GM23338 (cell line): Measurements from ENCODE around the gene ST8SIA6. TPM values are rescaled to one million over a fixed set of nuclear protein-coding genes. Genes with fewer than 3 reads are reported as not detected.

Experiments
- ATAC-seq: fragments of 200-7000 bp; cut with Tn5 transposase; 3 replicates; pipeline ENCODE4 v1.9.1; 2020
- DNase-seq: peaks from one replicate; pipeline ENCODE4 v3.0.0-alpha.2; 2015; ENCODE audit warnings: low spot score
- H2AFZ ChIP-seq: fragments of 200-600 bp; sonication (generic); 2 replicates; pipeline ENCODE4 v1.8.0; 2016; ENCODE audit warnings: antibody characterized with exemption, mild to moderate bottlenecking, moderate library complexity
- H3F3A ChIP-seq: fragments of 200-600 bp; sonication (generic); replicated peaks from 2 replicates; pipeline ENCODE4 v1.8.0; 2017; ENCODE audit warnings: antibody characterized with exemption, mixed run types, low read depth
- H3K27ac ChIP-seq: fragments of 200-600 bp; sonication (generic); 2 replicates; pipeline ENCODE4 v1.6.1; 2016; ENCODE audit warnings: low read depth
- H3K27me3 ChIP-seq: fragments of 200-600 bp; sonication (generic); 2 replicates; pipeline ENCODE4 v1.8.0; 2016; ENCODE audit warnings: mild to moderate bottlenecking, mixed run types, moderate library complexity; ENCODE audit not compliant: insufficient read depth
- H3K36me3 ChIP-seq: fragments of 200-600 bp; sonication (generic); 2 replicates; pipeline ENCODE4 v1.8.0; 2016; ENCODE audit warnings: mild to moderate bottlenecking; ENCODE audit not compliant: insufficient read depth
- H3K4me1 ChIP-seq: fragments of 200-600 bp; sonication (generic); 2 replicates; pipeline ENCODE4 v1.8.0; 2016; ENCODE audit warnings: mild to moderate bottlenecking, moderate library complexity; ENCODE audit not compliant: insufficient read depth
- H3K4me2 ChIP-seq: fragments of 200-600 bp; sonication (generic); 2 replicates; pipeline ENCODE4 v1.7.1; 2017; ENCODE audit warnings: mixed run types
- H3K4me3 ChIP-seq: fragments of 200-600 bp; sonication (generic); 2 replicates; pipeline ENCODE4 v1.6.1; 2016; ENCODE audit warnings: mixed run types
- H3K79me2 ChIP-seq: fragments of 200-600 bp; sonication (generic); replicated peaks from 2 replicates; pipeline ENCODE4 v1.8.0; 2017; ENCODE audit warnings: mild to moderate bottlenecking; ENCODE audit not compliant: insufficient read depth
- H3K9me2 ChIP-seq: fragments of 200-600 bp; sonication (generic); 2 replicates; pipeline ENCODE4 v1.8.0; 2017; ENCODE audit not compliant: insufficient read depth
- H4K20me1 ChIP-seq: fragments of 200-600 bp; sonication (generic); replicated peaks from 2 replicates; pipeline ENCODE4 v1.8.0; 2017; ENCODE audit warnings: mild to moderate bottlenecking; ENCODE audit not compliant: insufficient read depth
- H3K27ac Mint-ChIP-seq: 2 replicates; pipeline ENCODE4 v1.8.0; 2020; ENCODE audit warnings: inconsistent platforms, mild to moderate bottlenecking, moderate library complexity, mixed read lengths
- H3K27me3 Mint-ChIP-seq: 3 replicates; pipeline ENCODE4 v1.8.0; 2022; ENCODE audit warnings: low read depth, mild to moderate bottlenecking, moderate library complexity, mixed read lengths, inconsistent platforms; ENCODE audit not compliant: insufficient read depth, poor library complexity
- H3K36me3 Mint-ChIP-seq: 3 replicates; pipeline ENCODE4 v1.8.0; 2021; ENCODE audit warnings: low read depth, mild to moderate bottlenecking, inconsistent platforms, moderate library complexity, mixed read lengths
- H3K4me1 Mint-ChIP-seq: 3 replicates; pipeline ENCODE4 v1.8.0; 2020; ENCODE audit warnings: mild to moderate bottlenecking, inconsistent platforms, mixed read lengths
- H3K4me3 Mint-ChIP-seq: 3 replicates; pipeline ENCODE4 v1.8.0; 2021; ENCODE audit warnings: moderate library complexity, mild to moderate bottlenecking, inconsistent platforms, mixed read lengths
- H3K9me3 Mint-ChIP-seq: 3 replicates; pipeline ENCODE4 v1.8.0; 2020; ENCODE audit warnings: moderate library complexity, mild to moderate bottlenecking, inconsistent platforms, mixed read lengths
- CREB1 ChIP-seq: fragments of 250-450 bp; sonication (Bioruptor Pico); IDR thresholded peaks from 2 replicates; pipeline ENCODE4 v1.5.0; 2020; ENCODE audit warnings: low read depth, mild to moderate bottlenecking, moderate library complexity
- ETS1 ChIP-seq: IDR thresholded peaks from 2 replicates; pipeline ENCODE4 v1.6.1; 2016; ENCODE audit warnings: antibody characterized with exemption
- EZH2 ChIP-seq: fragments of 200-600 bp; sonication (generic); IDR thresholded peaks from one replicate; pipeline ENCODE4 v1.8.0; 2017; ENCODE audit warnings: antibody characterized with exemption, mild to moderate bottlenecking, low read depth; ENCODE audit not compliant: unreplicated experiment
- EZH2phosphoT487 ChIP-seq: fragments of 200-600 bp; sonication (generic); IDR thresholded peaks from one replicate; pipeline ENCODE4 v1.8.1; 2018; ENCODE audit warnings: antibody characterized with exemption; ENCODE audit not compliant: unreplicated experiment
- JUNB ChIP-seq: IDR thresholded peaks from one replicate; pipeline ENCODE4 v1.6.1; 2016; ENCODE audit warnings: antibody characterized with exemption; ENCODE audit not compliant: unreplicated experiment
- NANOG ChIP-seq: IDR thresholded peaks from 2 replicates; pipeline ENCODE4 v1.6.1; 2016; ENCODE audit warnings: antibody characterized with exemption, borderline replicate concordance
- ZNF114 ChIP-seq: fragments of 250-450 bp; sonication (Bioruptor Pico); IDR thresholded peaks from 2 replicates; pipeline ENCODE4 v1.5.0; 2020; ENCODE audit warnings: mild to moderate bottlenecking, moderate library complexity
- ZNF331 ChIP-seq: fragments of 250-450 bp; sonication (Bioruptor Pico); IDR thresholded peaks from 2 replicates; pipeline ENCODE4 v1.5.0; 2020; ENCODE audit warnings: low read depth, mild to moderate bottlenecking, moderate library complexity
- ZNF462 ChIP-seq: fragments of 250-450 bp; sonication (Bioruptor Pico); IDR thresholded peaks from 2 replicates; pipeline ENCODE4 v1.5.0; 2020; ENCODE audit warnings: mild to moderate bottlenecking, moderate library complexity
- polyA plus RNA-seq: library from polyadenylated mRNA; unstranded; fragments of >200 nt; fragmentation: Nextera tagmentation; extraction: Ambion mirVana; gene quantifications from 2 replicates; pipeline ENCODE4 v1.2.1, GENCODE V29; 2016
- total RNA-seq: library from RNA; depleted of rRNA; stranded (reverse); fragments of >200 nt; shearing (Covaris generic); gene quantifications from 2 replicates; pipeline ENCODE4 v1.2.3, GENCODE V29; 2014
- TF ChIP-seq, protein P1 (sequence below): IDR thresholded peaks from one replicate; pipeline ENCODE4 v1.6.1; 2018; ENCODE audit warnings: antibody characterized with exemption; ENCODE audit not compliant: unreplicated experiment

The ST8SIA6 gene
- total and polyA plus RNA-seq, 2 experiments from 2014 or later = 1.6 to 2.3 TPM

- Histone ChIP-seq H3K36me3 (no peaks in the 10 kb centered on the region), H3F3A (no peaks in the 10 kb centered on the region), H4K20me1 (no peaks in the 10 kb centered on the region), H3K27me3 (no peaks in the 10 kb centered on the region), H2AFZ (no peak overlapping the region), H3K9me2 (no peaks in the 10 kb centered on the region; the same call in 1 of the 2 replicates), H3K27ac (no peak overlapping the region), H3K4me1 (no peaks in the 10 kb centered on the region), H3K4me2 (no peak overlapping the region), H3K4me3 (no peak overlapping the region), H3K79me2 (no peaks in the 10 kb centered on the region)
- H3K4me3 Mint-ChIP-seq = no peak overlapping the region
- peaks cover 20% of the 10 kb centered on the region for H3K9me3 Mint-ChIP-seq
- ATAC-seq (no peak), DNase-seq (no peak)
- H3K27me3 Mint-ChIP-seq = peaks cover 7% of the 10 kb centered on the region
- TF ChIP-seq ZNF462 (CRISPR knock-in tag) = no peak
- no peak for TF ChIP-seq JUNB
- TF ChIP-seq EZH2 = no peak
- no peak for TF ChIP-seq ETS1
- TF ChIP-seq, protein P1, sequence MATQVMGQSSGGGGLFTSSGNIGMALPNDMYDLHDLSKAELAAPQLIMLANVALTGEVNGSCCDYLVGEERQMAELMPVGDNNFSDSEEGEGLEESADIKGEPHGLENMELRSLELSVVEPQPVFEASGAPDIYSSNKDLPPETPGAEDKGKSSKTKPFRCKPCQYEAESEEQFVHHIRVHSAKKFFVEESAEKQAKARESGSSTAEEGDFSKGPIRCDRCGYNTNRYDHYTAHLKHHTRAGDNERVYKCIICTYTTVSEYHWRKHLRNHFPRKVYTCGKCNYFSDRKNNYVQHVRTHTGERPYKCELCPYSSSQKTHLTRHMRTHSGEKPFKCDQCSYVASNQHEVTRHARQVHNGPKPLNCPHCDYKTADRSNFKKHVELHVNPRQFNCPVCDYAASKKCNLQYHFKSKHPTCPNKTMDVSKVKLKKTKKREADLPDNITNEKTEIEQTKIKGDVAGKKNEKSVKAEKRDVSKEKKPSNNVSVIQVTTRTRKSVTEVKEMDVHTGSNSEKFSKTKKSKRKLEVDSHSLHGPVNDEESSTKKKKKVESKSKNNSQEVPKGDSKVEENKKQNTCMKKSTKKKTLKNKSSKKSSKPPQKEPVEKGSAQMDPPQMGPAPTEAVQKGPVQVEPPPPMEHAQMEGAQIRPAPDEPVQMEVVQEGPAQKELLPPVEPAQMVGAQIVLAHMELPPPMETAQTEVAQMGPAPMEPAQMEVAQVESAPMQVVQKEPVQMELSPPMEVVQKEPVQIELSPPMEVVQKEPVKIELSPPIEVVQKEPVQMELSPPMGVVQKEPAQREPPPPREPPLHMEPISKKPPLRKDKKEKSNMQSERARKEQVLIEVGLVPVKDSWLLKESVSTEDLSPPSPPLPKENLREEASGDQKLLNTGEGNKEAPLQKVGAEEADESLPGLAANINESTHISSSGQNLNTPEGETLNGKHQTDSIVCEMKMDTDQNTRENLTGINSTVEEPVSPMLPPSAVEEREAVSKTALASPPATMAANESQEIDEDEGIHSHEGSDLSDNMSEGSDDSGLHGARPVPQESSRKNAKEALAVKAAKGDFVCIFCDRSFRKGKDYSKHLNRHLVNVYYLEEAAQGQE = no peak
- no peak for TF ChIP-seq CREB1 (CRISPR knock-in tag)
- no peak for TF ChIP-seq EZH2phosphoT487
- no peak for TF ChIP-seq NANOG
- no peak for TF ChIP-seq ZNF114
- TF ChIP-seq ZNF331 (CRISPR knock-in tag) = no peak
- H3K4me1 Mint-ChIP-seq = no peaks in the 10 kb centered on the region
- H3K27ac Mint-ChIP-seq = no peak overlapping the region
- peaks cover 17% of the 10 kb centered on the region for H3K36me3 Mint-ChIP-seq
These were observed 111.3 kb downstream of the ST8SIA6 start for GRCh38 chr10:17343118-17343517.
